ENCODE measurements around the gene C15orf62.
A peak's percentile ranks its signal among the peaks of the same experiment; 100 is the strongest.

The C15orf62 gene

DNA sequence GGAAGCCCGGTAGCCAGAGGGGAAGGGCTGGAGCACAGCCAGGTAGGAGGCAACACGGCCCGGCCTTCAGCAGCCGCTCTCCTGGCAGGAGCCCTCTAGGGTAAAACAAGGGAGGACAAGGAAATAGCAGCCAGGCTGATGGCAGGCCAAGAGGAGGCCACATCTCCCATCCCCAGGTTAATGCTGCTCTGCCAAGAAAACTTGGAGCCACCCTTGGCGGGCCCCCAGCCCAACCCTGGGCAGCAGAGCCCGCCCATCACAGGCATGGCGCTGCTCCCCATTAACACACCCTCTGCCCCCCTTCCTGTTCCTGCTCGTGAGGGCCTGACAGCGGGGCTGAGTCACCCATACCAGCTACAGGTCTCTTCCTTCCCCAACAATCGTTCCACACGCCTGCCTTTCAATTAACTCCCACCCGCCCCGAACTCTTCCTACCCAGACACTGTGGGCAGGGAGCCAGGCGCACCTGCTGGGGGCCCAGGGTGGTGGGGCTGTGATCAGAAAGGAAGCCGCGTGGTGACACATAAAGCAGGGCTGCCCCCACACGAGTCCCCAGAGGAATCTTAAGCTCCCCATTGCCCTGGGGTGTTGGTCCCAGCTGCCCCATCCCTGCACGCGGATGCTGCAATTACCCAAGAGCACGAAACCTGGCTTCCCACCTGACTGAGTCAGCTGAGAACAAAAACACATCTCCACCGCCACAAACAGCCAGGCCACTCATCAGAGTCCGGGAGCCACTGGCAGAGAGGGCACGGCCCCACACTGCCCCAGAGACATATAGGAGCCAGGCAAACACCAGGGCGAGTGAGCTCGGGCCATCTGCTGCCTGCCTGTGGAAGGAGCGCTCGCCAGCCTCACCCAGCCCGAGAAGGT lies at the start of gene C15orf62:
C15orf62 (plus strand) TSS at position 707 of the 873 bp plus-strand sequence. CDS start 516 bp downstream, outside the sequence.
- DNase-seq (peak; percentile 76), ATAC-seq (peak; percentile 77)
- H3K36me3 Mint-ChIP-seq (ENCODE audit: low read depth) = peaks cover 2% of the 10 kb centered on the region
- H3K27me3 Mint-ChIP-seq = no peaks in the 10 kb centered on the region
- peak within 1 kb of the TSS; percentile 91 for H3K27ac Mint-ChIP-seq
- H3K4me1 Mint-ChIP-seq = peaks cover 45% of the 10 kb centered on the region
- peak within 1 kb of the TSS; percentile 57 for H3K4me3 Mint-ChIP-seq
- no peaks in the 10 kb centered on the region for H3K9me3 Mint-ChIP-seq

DNA sequence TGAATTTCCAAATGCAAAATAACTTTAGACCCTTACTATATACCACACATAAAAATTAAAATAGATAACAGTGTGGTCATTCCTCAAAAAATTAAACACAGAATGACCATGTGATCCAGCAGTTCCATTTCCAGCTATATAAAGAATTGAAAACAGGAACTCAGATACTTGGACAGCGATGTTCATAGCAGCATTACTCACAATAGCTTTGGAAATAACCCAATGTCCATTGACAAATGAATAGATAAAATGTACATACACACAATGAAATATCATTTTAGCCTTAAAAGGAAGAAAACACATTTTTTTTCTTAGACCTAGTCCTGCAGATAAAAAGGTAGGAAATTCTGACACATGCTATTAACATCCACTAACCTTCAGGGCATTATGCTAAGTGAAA lies 48.1 kb upstream of the C15orf62 start:
- DNase-seq (no peak), ATAC-seq (no peak)
- no peaks in the 10 kb centered on the region for H3K27me3 Mint-ChIP-seq
- no peaks in the 10 kb centered on the region for H3K9me3 Mint-ChIP-seq
- no peak overlapping the region for H3K27ac Mint-ChIP-seq
- H3K36me3 Mint-ChIP-seq (ENCODE audit: low read depth) = peaks cover 47% of the 10 kb centered on the region
- H3K4me3 Mint-ChIP-seq = no peak overlapping the region
- H3K4me1 Mint-ChIP-seq = peaks cover 17% of the 10 kb centered on the region

- no peaks in the 10 kb centered on the region for H3K9me3 Mint-ChIP-seq
- peaks cover 46% of the 10 kb centered on the region for H3K36me3 Mint-ChIP-seq (ENCODE audit: low read depth)
- no peak overlapping the region for H3K4me3 Mint-ChIP-seq
- no peak for DNase-seq
- ATAC-seq = no peak
- no peaks in the 10 kb centered on the region for H3K27me3 Mint-ChIP-seq
- H3K27ac Mint-ChIP-seq = peak overlapping the region; percentile 4
- peaks cover 17% of the 10 kb centered on the region for H3K4me1 Mint-ChIP-seq
These were observed 47.4 kb upstream of the C15orf62 start for GRCh38 chr15:40722354-40722753.

DNA sequence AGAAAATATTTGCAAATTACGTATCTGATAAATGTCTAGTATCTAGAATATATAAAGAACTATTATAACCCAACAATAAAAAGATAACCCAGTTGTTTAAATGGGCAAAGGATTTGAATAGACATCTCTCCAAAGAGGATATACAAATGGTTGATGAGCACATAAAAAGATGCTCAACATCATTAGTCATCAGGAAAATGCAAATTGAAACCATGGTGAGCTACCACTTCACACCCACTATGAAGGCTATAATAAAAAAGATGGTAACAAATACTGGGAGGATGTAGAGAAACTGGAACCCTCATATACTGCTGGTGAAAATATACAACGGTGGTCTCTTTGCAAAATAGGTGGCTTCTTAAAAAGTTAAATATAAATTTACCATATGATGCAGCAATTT lies 46.8 kb upstream of the C15orf62 start:
- DNase-seq (no peak), ATAC-seq (peak; percentile 73)
- no peaks in the 10 kb centered on the region for H3K27me3 Mint-ChIP-seq
- peaks cover 17% of the 10 kb centered on the region for H3K4me1 Mint-ChIP-seq
- H3K27ac Mint-ChIP-seq = no peak overlapping the region
- no peaks in the 10 kb centered on the region for H3K9me3 Mint-ChIP-seq
- no peak overlapping the region for H3K4me3 Mint-ChIP-seq
- peaks cover 43% of the 10 kb centered on the region for H3K36me3 Mint-ChIP-seq (ENCODE audit: low read depth)

GRCh38 chr15:40723919-40724318 lies 45.9 kb upstream of the C15orf62 start:
- ATAC-seq (no peak), DNase-seq (no peak)
- Mint-ChIP-seq H3K27me3 (no peaks in the 10 kb centered on the region), H3K36me3 (ENCODE audit: low read depth) (peaks cover 45% of the 10 kb centered on the region), H3K4me1 (peaks cover 17% of the 10 kb centered on the region), H3K27ac (no peak overlapping the region), H3K9me3 (no peaks in the 10 kb centered on the region), H3K4me3 (no peak overlapping the region)

GRCh38 chr15:40731034-40731433 lies 38.7 kb upstream of the C15orf62 start:
- peaks cover 50% of the 10 kb centered on the region for H3K36me3 Mint-ChIP-seq (ENCODE audit: low read depth)
- H3K4me1 Mint-ChIP-seq = no peaks in the 10 kb centered on the region
- H3K27me3 Mint-ChIP-seq = no peaks in the 10 kb centered on the region
- ATAC-seq (no peak), DNase-seq (no peak)
- no peaks in the 10 kb centered on the region for H3K9me3 Mint-ChIP-seq
- no peak overlapping the region for H3K4me3 Mint-ChIP-seq
- no peak overlapping the region for H3K27ac Mint-ChIP-seq

- DNase-seq = no peak
- ATAC-seq = no peak
- Mint-ChIP-seq H3K9me3 (no peaks in the 10 kb centered on the region), H3K4me3 (no peak overlapping the region), H3K27ac (no peak overlapping the region), H3K4me1 (no peaks in the 10 kb centered on the region), H3K27me3 (no peaks in the 10 kb centered on the region), H3K36me3 (ENCODE audit: low read depth) (peaks cover 49% of the 10 kb centered on the region)
These were observed 33.2 kb upstream of the C15orf62 start for GRCh38 chr15:40736575-40736974.

- no peak for DNase-seq
- peaks cover 45% of the 10 kb centered on the region for H3K36me3 Mint-ChIP-seq (ENCODE audit: low read depth)
- ATAC-seq = no peak
- no peaks in the 10 kb centered on the region for H3K4me1 Mint-ChIP-seq
- no peaks in the 10 kb centered on the region for H3K9me3 Mint-ChIP-seq
- H3K27me3 Mint-ChIP-seq = no peaks in the 10 kb centered on the region
- no peak overlapping the region for H3K27ac Mint-ChIP-seq
- H3K4me3 Mint-ChIP-seq = no peak overlapping the region
These were observed 32.7 kb upstream of the C15orf62 start for GRCh38 chr15:40737048-40737447.

- H3K27me3 Mint-ChIP-seq = no peaks in the 10 kb centered on the region
- H3K36me3 Mint-ChIP-seq (ENCODE audit: low read depth) = peaks cover 50% of the 10 kb centered on the region
- H3K9me3 Mint-ChIP-seq = no peaks in the 10 kb centered on the region
- DNase-seq (no peak), ATAC-seq (no peak)
- H3K27ac Mint-ChIP-seq = no peak overlapping the region
- no peak overlapping the region for H3K4me3 Mint-ChIP-seq
- peaks cover 15% of the 10 kb centered on the region for H3K4me1 Mint-ChIP-seq
These were observed 30.7 kb upstream of the C15orf62 start for GRCh38 chr15:40739047-40739446.

- no peak for ATAC-seq
- no peak overlapping the region for H3K27ac Mint-ChIP-seq
- H3K4me3 Mint-ChIP-seq = no peak overlapping the region
- peaks cover 22% of the 10 kb centered on the region for H3K4me1 Mint-ChIP-seq
- H3K27me3 Mint-ChIP-seq = no peaks in the 10 kb centered on the region
- H3K36me3 Mint-ChIP-seq (ENCODE audit: low read depth) = peaks cover 53% of the 10 kb centered on the region
- no peaks in the 10 kb centered on the region for H3K9me3 Mint-ChIP-seq
- no peak for DNase-seq
These were observed 29.9 kb upstream of the C15orf62 start for GRCh38 chr15:40739854-40740253.

GRCh38 chr15:40743485-40743901 lies 26.3 kb upstream of the C15orf62 start:
- H3K9me3 Mint-ChIP-seq = no peaks in the 10 kb centered on the region
- H3K4me1 Mint-ChIP-seq = peaks cover 29% of the 10 kb centered on the region
- no peak for ATAC-seq
- no peaks in the 10 kb centered on the region for H3K27me3 Mint-ChIP-seq
- peaks cover 40% of the 10 kb centered on the region for H3K36me3 Mint-ChIP-seq (ENCODE audit: low read depth)
- no peak for DNase-seq
- H3K4me3 Mint-ChIP-seq = no peak overlapping the region
- H3K27ac Mint-ChIP-seq = peak overlapping the region; percentile 90

GRCh38 chr15:40743921-40744814 lies 25.6 kb upstream of the C15orf62 start:
- Mint-ChIP-seq H3K27me3 (no peaks in the 10 kb centered on the region), H3K27ac (peak overlapping the region; percentile 90), H3K36me3 (ENCODE audit: low read depth) (peaks cover 36% of the 10 kb centered on the region), H3K4me3 (peak overlapping the region; percentile 36), H3K9me3 (no peaks in the 10 kb centered on the region), H3K4me1 (peaks cover 29% of the 10 kb centered on the region)
- peak; percentile 66 for DNase-seq
- peak; percentile 92 for ATAC-seq

- Mint-ChIP-seq H3K27me3 (no peaks in the 10 kb centered on the region), H3K4me3 (no peak overlapping the region), H3K9me3 (no peaks in the 10 kb centered on the region), H3K27ac (peak overlapping the region; percentile 90), H3K36me3 (ENCODE audit: low read depth) (peaks cover 35% of the 10 kb centered on the region), H3K4me1 (peaks cover 29% of the 10 kb centered on the region)
- DNase-seq (no peak), ATAC-seq (no peak)
These were observed 25.0 kb upstream of the C15orf62 start for GRCh38 chr15:40744815-40745152.

DNA sequence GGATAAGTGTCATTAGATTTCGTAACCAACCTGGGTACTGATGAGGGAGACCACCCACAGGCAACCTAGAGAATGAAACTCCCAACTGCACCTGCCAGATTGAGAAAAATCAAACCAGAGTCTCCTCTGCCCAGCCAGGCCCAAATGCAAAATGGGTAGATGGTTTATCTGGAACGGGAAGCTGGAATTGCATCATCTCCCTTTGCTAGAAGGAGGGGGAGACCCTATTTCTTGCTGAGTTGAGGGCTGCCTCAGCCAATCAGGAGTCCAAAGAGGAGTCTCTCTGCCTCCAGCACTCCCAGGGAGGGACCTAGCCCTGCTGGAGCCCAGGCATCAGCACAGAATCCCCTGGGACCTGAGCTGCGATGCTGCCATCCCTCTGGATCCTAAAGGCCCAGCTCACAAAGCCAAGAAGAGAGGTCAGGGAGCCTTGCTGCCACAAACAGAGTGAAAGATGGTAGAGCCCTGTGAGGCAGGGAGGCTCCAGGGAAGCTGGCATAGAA lies 22.8 kb upstream of the C15orf62 start:
- Mint-ChIP-seq H3K27me3 (no peaks in the 10 kb centered on the region), H3K4me1 (peaks cover 30% of the 10 kb centered on the region), H3K27ac (no peak overlapping the region), H3K36me3 (ENCODE audit: low read depth) (peaks cover 36% of the 10 kb centered on the region), H3K4me3 (no peak overlapping the region), H3K9me3 (no peaks in the 10 kb centered on the region)
- no peak for ATAC-seq
- DNase-seq = no peak

All from activated naive CD8-positive, alpha-beta T cell treated with anti-CD3 and anti-CD28 coated beads, Interleukin-2, amount 50 U/mL, for 24 hours (primary cell).